Measurements from ENCODE around the gene MSGN1. TPM values are rescaled to one million over a fixed set of nuclear protein-coding genes. Genes with fewer than 3 reads are reported as not detected.

The MSGN1 gene
- total RNA-seq, 2 experiments from 2014 or later, result not detected

DNA sequence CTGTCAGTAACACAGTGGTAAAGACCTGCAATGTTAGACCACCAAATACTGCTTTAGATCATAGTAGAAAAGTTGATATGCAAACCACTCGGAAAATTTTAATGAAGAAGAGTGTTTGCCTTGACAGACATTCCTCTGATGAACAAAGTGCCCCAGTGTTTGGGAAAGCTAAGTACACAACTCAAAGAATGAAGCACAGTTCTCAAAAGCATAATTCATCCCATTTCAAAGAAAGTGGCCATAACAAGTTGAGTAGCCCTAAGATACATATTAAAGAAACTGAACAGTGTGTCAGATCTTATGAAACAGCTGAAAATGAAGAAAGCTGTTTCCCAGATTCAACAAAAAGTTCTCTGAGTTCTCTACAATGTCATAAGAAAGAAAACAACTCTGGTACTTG is 34.8 kb upstream of the MSGN1 start:
- CTCF ChIA-PET (ENCODE audit: unreplicated experiment), result interaction anchor here (0.6 kb wide), 1 partner anchor 1301 kb away, joined by 3 read pairs; no protein-coding TSS in a partner anchor
- H3K79me2 ChIP-seq (ENCODE audit: insufficient read depth, low read depth, low read length), result no peaks in the 10 kb centered on the region
- DNase-seq (ENCODE audit: low spot score), result no peak
- no peak overlapping the region for H3K4me3 ChIP-seq (ENCODE audit: low read depth, low read length, poor library complexity, severe bottlenecking)
- POLR2A ChIA-PET, result interaction anchor here (0.6 to 1.3 kb wide), 3 partner anchors 12 to 25 kb away, joined by 3 read pairs; no protein-coding TSS in a partner anchor
- BruUV-seq (replicated peaks), result no TSS peak
- no peak overlapping the region for H3K4me2 ChIP-seq (ENCODE audit: low read length)
- peaks cover 87% of the 10 kb centered on the region for H3K36me3 ChIP-seq (ENCODE audit: insufficient read depth, low read length)
- intact Hi-C loops (cut with micrococcal nuclease; ENCODE audit: unreplicated experiment), result no loop called here
- H3K27ac ChIP-seq (ENCODE audit: low read depth, low read length, poor library complexity, severe bottlenecking), result no peak overlapping the region
- H3K4me1 ChIP-seq (ENCODE audit: insufficient read depth, low read length, poor library complexity, severe bottlenecking), result no peaks in the 10 kb centered on the region
- H3K9me2 ChIP-seq (ENCODE audit: insufficient read depth, low read length), result no peaks in the 10 kb centered on the region
- H3K9me3 ChIP-seq (ENCODE audit: low read length), result no peaks in the 10 kb centered on the region
- TF ChIP-seq EZH2phosphoT487 (IDR thresholded peaks at IDR 0.05; ENCODE audit: borderline replicate concordance, low read depth, low read length), result no peak
- TF ChIP-seq, protein P1, sequence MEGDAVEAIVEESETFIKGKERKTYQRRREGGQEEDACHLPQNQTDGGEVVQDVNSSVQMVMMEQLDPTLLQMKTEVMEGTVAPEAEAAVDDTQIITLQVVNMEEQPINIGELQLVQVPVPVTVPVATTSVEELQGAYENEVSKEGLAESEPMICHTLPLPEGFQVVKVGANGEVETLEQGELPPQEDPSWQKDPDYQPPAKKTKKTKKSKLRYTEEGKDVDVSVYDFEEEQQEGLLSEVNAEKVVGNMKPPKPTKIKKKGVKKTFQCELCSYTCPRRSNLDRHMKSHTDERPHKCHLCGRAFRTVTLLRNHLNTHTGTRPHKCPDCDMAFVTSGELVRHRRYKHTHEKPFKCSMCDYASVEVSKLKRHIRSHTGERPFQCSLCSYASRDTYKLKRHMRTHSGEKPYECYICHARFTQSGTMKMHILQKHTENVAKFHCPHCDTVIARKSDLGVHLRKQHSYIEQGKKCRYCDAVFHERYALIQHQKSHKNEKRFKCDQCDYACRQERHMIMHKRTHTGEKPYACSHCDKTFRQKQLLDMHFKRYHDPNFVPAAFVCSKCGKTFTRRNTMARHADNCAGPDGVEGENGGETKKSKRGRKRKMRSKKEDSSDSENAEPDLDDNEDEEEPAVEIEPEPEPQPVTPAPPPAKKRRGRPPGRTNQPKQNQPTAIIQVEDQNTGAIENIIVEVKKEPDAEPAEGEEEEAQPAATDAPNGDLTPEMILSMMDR (conservative IDR thresholded peaks at IDR 0.05; ENCODE audit: low read length), result no peak
- no peak overlapping the region for H2AFZ ChIP-seq (ENCODE audit: low read length)
- no peaks in the 10 kb centered on the region for H4K20me1 ChIP-seq (ENCODE audit: insufficient read depth, low read length)

DNA sequence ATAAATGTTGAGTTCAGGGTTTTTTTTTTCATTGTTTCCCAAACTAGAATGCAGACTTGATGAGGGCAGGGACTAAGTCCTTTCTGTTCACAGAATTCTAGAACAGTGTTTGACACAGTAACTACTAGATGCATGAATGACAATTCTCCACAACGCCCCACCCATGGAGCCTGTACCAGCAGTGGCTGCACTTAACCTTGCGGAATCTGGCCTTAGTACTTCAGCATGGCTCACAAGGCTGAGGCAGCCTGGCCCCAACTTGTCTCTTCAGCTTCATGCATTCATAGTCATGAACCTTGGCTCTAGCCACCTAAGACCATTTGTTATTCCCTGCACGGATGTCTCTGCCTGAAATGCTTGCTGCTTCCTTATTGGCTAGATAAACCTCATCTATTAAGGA is 29.5 kb upstream of the MSGN1 start:
- H3K9me2 ChIP-seq (ENCODE audit: insufficient read depth, low read length), result no peaks in the 10 kb centered on the region
- POLR2A ChIA-PET, result interaction anchor here (0.6 to 0.7 kb wide), 2 partner anchors 18 to 27 kb away, joined by 3 to 5 read pairs; no protein-coding TSS in a partner anchor
- no peak for TF ChIP-seq EZH2phosphoT487 (IDR thresholded peaks at IDR 0.05; ENCODE audit: borderline replicate concordance, low read depth, low read length)
- no TSS peak for BruUV-seq (replicated peaks)
- no peaks in the 10 kb centered on the region for H3K79me2 ChIP-seq (ENCODE audit: insufficient read depth, low read depth, low read length)
- H3K4me1 ChIP-seq (ENCODE audit: insufficient read depth, low read length, poor library complexity, severe bottlenecking), result no peaks in the 10 kb centered on the region
- no peak for DNase-seq (ENCODE audit: low spot score)
- CTCF ChIA-PET (ENCODE audit: unreplicated experiment), result interaction anchor here (1.2 kb wide), 1 partner anchor 115 kb away, joined by 3 read pairs; no protein-coding TSS in a partner anchor
- intact Hi-C loops (cut with micrococcal nuclease; ENCODE audit: unreplicated experiment), result no loop called here
- H4K20me1 ChIP-seq (ENCODE audit: insufficient read depth, low read length), result no peaks in the 10 kb centered on the region
- no peak overlapping the region for H3K4me3 ChIP-seq (ENCODE audit: low read depth, low read length, poor library complexity, severe bottlenecking)
- H3K27ac ChIP-seq (ENCODE audit: low read depth, low read length, poor library complexity, severe bottlenecking), result no peak overlapping the region
- H2AFZ ChIP-seq (ENCODE audit: low read length), result no peak overlapping the region
- no peak overlapping the region for H3K4me2 ChIP-seq (ENCODE audit: low read length)
- H3K9me3 ChIP-seq (ENCODE audit: low read length), result no peaks in the 10 kb centered on the region
- peaks cover 36% of the 10 kb centered on the region for H3K36me3 ChIP-seq (ENCODE audit: insufficient read depth, low read length)

DNA sequence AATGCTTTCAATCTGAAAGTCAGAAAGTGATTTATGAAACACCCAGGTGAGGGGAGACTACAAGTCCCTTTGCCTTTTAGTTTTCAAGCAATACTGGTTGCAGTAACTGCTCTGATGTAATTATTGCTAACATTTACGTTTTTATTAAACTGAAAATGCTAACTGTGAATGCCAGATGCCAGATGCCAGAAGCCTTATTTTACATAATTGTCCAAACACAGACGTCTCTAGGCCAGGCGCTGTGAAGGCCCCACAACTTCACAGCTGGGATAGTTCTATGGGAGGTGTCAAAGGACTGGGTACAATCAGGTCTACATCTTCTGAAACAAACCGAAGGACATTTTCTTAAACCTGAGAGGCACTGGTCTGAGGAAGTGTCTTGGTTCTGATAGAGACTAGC is 27.5 kb upstream of the MSGN1 start:
- Histone ChIP-seq H3K36me3 (ENCODE audit: insufficient read depth, low read length) (peaks cover 15% of the 10 kb centered on the region), H2AFZ (ENCODE audit: low read length) (no peak overlapping the region), H3K9me3 (ENCODE audit: low read length) (no peaks in the 10 kb centered on the region), H3K79me2 (ENCODE audit: insufficient read depth, low read depth, low read length) (no peaks in the 10 kb centered on the region), H3K4me3 (ENCODE audit: low read depth, low read length, poor library complexity, severe bottlenecking) (no peak overlapping the region), H3K4me1 (ENCODE audit: insufficient read depth, low read length, poor library complexity, severe bottlenecking) (no peaks in the 10 kb centered on the region), H3K27ac (ENCODE audit: low read depth, low read length, poor library complexity, severe bottlenecking) (no peak overlapping the region), H4K20me1 (ENCODE audit: insufficient read depth, low read length) (no peaks in the 10 kb centered on the region), H3K9me2 (ENCODE audit: insufficient read depth, low read length) (no peaks in the 10 kb centered on the region), H3K4me2 (ENCODE audit: low read length) (no peak overlapping the region)
- ChIA-PET CTCF (ENCODE audit: unreplicated experiment) (no interaction called here), POLR2A (interaction anchor here (0.9 to 1.3 kb wide), 2 partner anchors 14 to 15 kb away, joined by 3 to 4 read pairs; no protein-coding TSS in a partner anchor)
- TF ChIP-seq, protein P1 (conservative IDR thresholded peaks at IDR 0.05; ENCODE audit: low read length), result no peak
- TF ChIP-seq EZH2phosphoT487 (IDR thresholded peaks at IDR 0.05; ENCODE audit: borderline replicate concordance, low read depth, low read length), result no peak
- no TSS peak for BruUV-seq (replicated peaks)
- DNase-seq (ENCODE audit: low spot score), result no peak
- intact Hi-C loops (cut with micrococcal nuclease; ENCODE audit: unreplicated experiment), result no loop called here

Data from OCI-LY7 (cell line).